Coronary artery (tissue), 2 donors: ENCODE results near the gene PLA1A.

Experiments used
- DNase-seq: peaks from one replicate; pipeline ENCODE4 v3.0.0-alpha.2; 2017; ENCODE audit warnings: low spot score
- H3K27ac ChIP-seq, 2 donors: fragments of 200-600 bp; sonication (generic); one replicate each; pipeline ENCODE4 v1.5.1; 2016 to 2019
- H3K4me3 ChIP-seq: fragments of 200-600 bp; sonication (generic); 2 replicates; pipeline ENCODE4 v1.5.1; 2016; ENCODE audit warnings: mild to moderate bottlenecking, moderate library complexity
- TF ChIP-seq, protein P1 (sequence below): fragments of 200-600 bp; sonication (generic); IDR thresholded peaks from one replicate; pipeline ENCODE4 v1.5.1; 2019; ENCODE audit warnings: antibody characterized with exemption

Gene PLA1A

DNA sequence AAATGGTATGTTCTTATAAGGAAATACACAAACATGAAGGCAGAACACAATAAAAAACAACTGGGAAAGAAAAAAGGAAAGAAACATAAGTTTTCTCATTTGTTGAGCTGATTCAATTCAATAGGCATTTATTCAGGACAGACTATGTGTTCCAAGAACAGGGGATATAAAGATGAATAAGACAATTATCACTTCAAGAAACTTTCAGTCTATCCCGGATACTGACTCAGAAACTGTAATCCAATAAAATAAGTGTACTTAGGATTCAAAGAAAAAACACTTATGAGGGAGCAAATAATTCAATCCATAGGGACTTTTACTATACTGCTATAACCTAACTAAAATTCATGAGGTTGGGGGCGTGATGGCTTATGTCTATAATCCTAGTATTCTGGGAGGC, 66.2 kb downstream of the PLA1A start:
- Histone ChIP-seq H3K4me3 (no peak overlapping the region), H3K27ac (no peak overlapping the region)
- DNase-seq = no peak
- TF ChIP-seq, protein P1, sequence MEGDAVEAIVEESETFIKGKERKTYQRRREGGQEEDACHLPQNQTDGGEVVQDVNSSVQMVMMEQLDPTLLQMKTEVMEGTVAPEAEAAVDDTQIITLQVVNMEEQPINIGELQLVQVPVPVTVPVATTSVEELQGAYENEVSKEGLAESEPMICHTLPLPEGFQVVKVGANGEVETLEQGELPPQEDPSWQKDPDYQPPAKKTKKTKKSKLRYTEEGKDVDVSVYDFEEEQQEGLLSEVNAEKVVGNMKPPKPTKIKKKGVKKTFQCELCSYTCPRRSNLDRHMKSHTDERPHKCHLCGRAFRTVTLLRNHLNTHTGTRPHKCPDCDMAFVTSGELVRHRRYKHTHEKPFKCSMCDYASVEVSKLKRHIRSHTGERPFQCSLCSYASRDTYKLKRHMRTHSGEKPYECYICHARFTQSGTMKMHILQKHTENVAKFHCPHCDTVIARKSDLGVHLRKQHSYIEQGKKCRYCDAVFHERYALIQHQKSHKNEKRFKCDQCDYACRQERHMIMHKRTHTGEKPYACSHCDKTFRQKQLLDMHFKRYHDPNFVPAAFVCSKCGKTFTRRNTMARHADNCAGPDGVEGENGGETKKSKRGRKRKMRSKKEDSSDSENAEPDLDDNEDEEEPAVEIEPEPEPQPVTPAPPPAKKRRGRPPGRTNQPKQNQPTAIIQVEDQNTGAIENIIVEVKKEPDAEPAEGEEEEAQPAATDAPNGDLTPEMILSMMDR = no peak

DNA sequence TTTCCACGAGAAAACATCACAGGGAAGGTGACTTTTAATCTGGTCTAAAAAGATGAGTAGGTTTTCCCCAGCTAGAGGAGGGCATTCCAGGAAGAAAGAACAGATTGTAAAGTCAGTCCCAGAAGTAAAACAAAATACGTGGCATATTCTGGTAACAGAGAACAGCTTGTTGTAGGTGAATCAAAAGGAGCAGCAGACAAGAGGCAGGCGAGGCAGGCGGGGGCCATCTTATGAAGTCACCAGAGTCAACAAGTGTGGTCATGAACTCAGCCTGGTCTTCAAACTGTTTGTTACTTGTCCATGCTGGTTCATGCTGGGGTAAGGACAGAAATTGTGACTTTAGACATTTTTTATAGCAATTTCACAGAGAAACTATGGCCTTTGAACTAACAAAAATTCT, 66.7 kb downstream of the PLA1A start:
- TF ChIP-seq, protein P1 = no peak
- no peak overlapping the region for H3K27ac ChIP-seq

DNA sequence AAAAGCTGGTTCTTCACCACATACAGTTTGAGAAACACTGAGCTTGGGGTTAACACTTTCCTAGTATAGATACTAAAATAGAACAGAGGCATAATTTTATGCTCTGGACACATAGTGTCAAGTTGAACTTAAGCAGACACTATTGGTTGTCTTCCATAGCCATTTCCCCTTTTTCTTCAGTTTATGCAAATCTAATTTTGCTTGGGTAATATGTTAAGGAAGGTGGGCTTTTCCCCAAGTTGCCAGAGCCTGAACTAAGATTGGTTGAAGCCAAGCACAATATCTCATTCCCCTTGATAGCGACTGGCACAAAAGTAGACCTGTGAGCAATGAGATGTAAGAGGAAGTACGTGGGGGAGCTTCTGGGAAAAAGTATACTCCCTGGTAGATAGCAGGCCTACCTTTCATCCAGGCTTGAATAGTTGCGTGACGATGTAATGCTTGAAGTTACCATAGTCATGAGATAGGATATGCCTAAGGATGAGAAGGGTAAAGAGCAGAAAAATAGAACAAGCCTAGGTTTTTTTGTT, 67.2 kb downstream of the PLA1A start:
- Histone ChIP-seq H3K4me3 (no peak overlapping the region), H3K27ac (peak overlapping the region in 1 of 2 donors; percentile 21)
- TF ChIP-seq, protein P1 = no peak
- DNase-seq = no peak

More for the DNA sequence above, 66.7 kb downstream of the PLA1A start:
- no peak overlapping the region for H3K4me3 ChIP-seq
- DNase-seq = no peak

DNA sequence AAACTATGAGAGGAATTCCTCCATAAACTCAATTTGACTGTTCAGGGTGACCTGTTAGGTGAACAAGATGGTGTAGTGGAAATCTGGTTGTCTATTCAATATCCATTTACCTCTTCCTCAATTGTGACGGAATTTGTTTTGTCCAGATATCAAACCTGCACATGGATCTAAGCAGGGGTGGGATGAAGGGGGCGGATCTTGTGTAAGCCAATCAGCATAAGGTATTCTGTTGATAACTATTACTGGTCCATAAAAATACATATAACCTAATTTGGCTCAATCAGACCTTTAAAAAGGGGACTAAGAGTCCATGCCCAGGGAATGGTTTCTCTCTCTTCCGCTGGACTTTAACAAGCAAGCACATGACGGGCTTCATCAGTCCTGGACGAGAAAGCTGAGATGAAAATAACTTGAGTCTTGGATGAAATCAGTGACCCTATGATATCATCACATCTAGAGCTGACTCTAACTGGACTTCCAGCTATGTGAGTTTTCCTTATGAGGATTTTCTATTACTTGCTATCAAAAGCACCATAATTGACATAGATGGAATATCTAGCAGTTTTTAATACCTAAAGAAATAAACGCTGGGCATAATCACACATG, 68.4 kb downstream of the PLA1A start:
- DNase-seq = no peak
- no peak overlapping the region for H3K27ac ChIP-seq
- TF ChIP-seq, protein P1 = no peak
- no peak overlapping the region for H3K4me3 ChIP-seq

DNA sequence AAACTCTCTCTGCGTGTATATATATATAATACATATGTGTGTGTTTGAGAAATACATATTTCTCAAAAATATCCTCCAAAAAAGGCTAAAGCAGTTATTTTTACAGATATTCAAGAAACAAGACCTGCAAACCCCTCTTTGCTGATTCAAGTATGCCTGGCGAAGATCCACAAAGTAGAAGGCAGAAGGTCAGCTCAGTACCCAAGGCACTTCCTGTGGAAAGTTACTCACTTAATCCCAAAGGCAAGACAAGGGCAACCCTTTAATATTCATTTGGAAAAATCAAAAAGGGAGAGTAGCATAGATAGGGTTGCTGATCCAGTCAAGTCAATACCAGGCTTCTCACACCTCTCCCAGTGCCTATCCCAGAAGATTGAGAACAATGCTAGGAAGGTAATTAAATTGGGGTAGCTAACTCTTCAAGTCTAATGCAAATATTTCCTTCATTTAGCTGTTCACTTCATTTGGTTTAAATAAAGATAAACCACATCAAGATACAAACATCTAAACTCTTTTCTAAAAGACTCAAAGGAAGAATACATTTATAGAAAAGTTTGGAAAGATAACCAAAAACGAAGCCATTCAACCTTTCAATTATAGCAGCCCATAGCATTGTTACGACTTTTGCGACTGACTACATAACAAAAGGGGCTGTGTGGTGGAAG, 72.4 kb downstream of the PLA1A start:
- no peak for DNase-seq
- no peak overlapping the region for H3K4me3 ChIP-seq
- peak overlapping the region in 1 of 2 donors; percentile 76 for H3K27ac ChIP-seq
- TF ChIP-seq, protein P1 = no peak

DNA sequence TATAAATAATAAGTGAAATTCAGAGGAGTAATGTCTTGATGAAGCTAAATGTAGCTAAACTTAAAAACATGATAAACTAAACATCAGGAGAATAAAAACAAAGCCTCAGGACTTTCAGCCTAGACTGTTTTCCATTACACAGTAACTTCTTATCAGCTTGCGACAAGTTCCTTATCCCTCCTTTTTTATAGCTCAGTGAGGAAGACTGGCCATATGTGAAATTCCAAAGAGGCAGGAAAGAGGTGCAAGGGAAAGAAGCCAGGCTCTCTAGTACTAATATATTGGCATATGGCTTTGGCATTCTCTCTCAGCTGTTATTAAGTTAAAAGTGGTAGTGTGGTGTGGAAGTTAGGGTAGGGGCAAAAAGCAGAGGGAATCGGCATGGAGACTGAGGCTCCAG, 75.1 kb downstream of the PLA1A start:
- DNase-seq = no peak
- Histone ChIP-seq H3K4me3 (no peak overlapping the region), H3K27ac (peak overlapping the region in 1 of 2 donors; percentile 17)
- TF ChIP-seq, protein P1 = no peak

DNA sequence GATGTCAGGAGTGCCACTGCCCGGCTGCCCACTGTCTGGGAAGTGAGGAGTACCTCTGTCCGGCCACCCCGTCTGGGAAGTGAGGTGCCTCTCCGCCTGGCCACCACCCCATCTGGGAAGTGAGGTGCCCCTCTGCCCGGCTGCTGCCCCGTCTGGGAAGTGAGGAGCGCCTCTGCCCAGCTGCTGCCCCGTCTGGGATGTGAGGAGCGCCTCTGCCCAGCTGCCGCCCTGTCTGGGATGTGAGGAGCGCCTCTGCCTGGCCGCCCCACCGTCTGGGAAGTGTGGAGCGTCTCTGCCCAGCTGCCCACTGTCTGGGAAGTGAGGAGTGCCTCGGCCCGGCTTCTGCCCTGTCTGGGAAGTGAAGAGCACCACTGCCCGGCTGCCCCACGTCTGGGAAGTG, 76.2 kb downstream of the PLA1A start:
- TF ChIP-seq, protein P1 = no peak
- Histone ChIP-seq H3K27ac (peak overlapping the region in 1 of 2 donors; percentile 39), H3K4me3 (no peak overlapping the region)
- no peak for DNase-seq
